PC-3 (cell line): ENCODE results near the gene FANCG. TPM values are rescaled to one million over a fixed set of nuclear protein-coding genes. Genes with fewer than 3 reads are reported as not detected.

Experiments used
- ATAC-seq: fragments of 200-7000 bp; cut with Tn5 transposase; 2 replicates; pipeline ENCODE4 v1.9.1; 2020; ENCODE audit warnings: mild to moderate bottlenecking, moderate library complexity
- BruUV-seq: library from RNA; stranded (reverse); fragments of 400-500 nt; replicated peaks from 2 replicates; lab custom pipeline; 2021; lab: Mats Ljungman, UMichigan
- CTCF ChIA-PET: fragments of 300-600 bp; sonication (Branson Sonifier 250); formaldehyde crosslinking; loops from one replicate; lab custom pipeline; 2022; ENCODE audit warnings: antibody characterized with exemption; lab: Charles Lee
- POLR2A ChIA-PET: fragments of 300-600 bp; sonication (Branson Sonifier 250); formaldehyde crosslinking; loops from one replicate; lab custom pipeline; 2022; ENCODE audit warnings: antibody characterized with exemption; ENCODE audit not compliant: unreplicated experiment; lab: Charles Lee
- DNase-seq: peaks from one replicate; pipeline ENCODE4 v3.0.0-alpha.2; 2015
- H2AFZ ChIP-seq: fragments of 300-600 bp; sonication (generic); 2 replicates; pipeline ENCODE4 v1.6.0; 2016; ENCODE audit warnings: antibody characterized with exemption, low read length
- H3F3A ChIP-seq: fragments of 300-600 bp; sonication (generic); one replicate; pipeline ENCODE4 v1.6.0; 2017; ENCODE audit warnings: antibody characterized with exemption, low read length, control low read depth, mild to moderate bottlenecking; ENCODE audit not compliant: unreplicated experiment
- H3K27ac ChIP-seq: fragments of 300-600 bp; sonication (generic); 2 replicates; pipeline ENCODE4 v1.5.1; 2016; ENCODE audit warnings: mild to moderate bottlenecking, low read length
- H3K27me3 ChIP-seq: fragments of 300-600 bp; sonication (generic); 2 replicates; pipeline ENCODE4 v1.6.1; 2016; ENCODE audit warnings: low read length, mixed read lengths
- H3K36me3 ChIP-seq: fragments of 300-600 bp; sonication (generic); 2 replicates; pipeline ENCODE4 v1.6.1; 2016; ENCODE audit warnings: low read depth, mixed run types, low read length, mixed read lengths
- H3K4me1 ChIP-seq: fragments of 300-600 bp; sonication (generic); 2 replicates; pipeline ENCODE4 v1.5.1; 2016; ENCODE audit warnings: low read length; ENCODE audit not compliant: insufficient read depth
- H3K4me2 ChIP-seq: fragments of 300-600 bp; sonication (generic); 2 replicates; pipeline ENCODE4 v1.6.0; 2016; ENCODE audit warnings: low read length
- H3K4me3 ChIP-seq: fragments of 300-600 bp; sonication (generic); 2 replicates; pipeline ENCODE4 v1.5.1; 2016; ENCODE audit warnings: mild to moderate bottlenecking, low read length, mixed read lengths
- H3K79me2 ChIP-seq: fragments of 300-600 bp; sonication (generic); 2 replicates; pipeline ENCODE4 v1.6.1; 2017; ENCODE audit warnings: low read length, mixed read lengths
- H3K9ac ChIP-seq: fragments of 300-600 bp; sonication (generic); 2 replicates; pipeline ENCODE4 v1.6.0; 2016; ENCODE audit warnings: mild to moderate bottlenecking, low read length
- H3K9me2 ChIP-seq: fragments of 300-600 bp; sonication (generic); replicated peaks from 2 replicates; pipeline ENCODE4 v1.6.1; 2016; ENCODE audit warnings: mixed run types, low read length, mixed read lengths
- H3K9me3 ChIP-seq: fragments of 300-600 bp; sonication (generic); 2 replicates; pipeline ENCODE4 v1.6.1; 2016; ENCODE audit warnings: low read length, mixed read lengths
- H4K20me1 ChIP-seq: fragments of 300-600 bp; sonication (generic); 2 replicates; pipeline ENCODE4 v1.6.1; 2016; ENCODE audit warnings: low read length, mixed read lengths
- EZH2 ChIP-seq: fragments of 300-600 bp; sonication (generic); IDR thresholded peaks from one replicate; pipeline ENCODE4 v1.6.1; 2017; ENCODE audit warnings: antibody characterized with exemption, mild to moderate bottlenecking, low read length; ENCODE audit not compliant: unreplicated experiment
- EZH2phosphoT487 ChIP-seq: fragments of 300-600 bp; sonication (generic); IDR thresholded peaks from 2 replicates; pipeline ENCODE4 v1.6.1; 2018; ENCODE audit warnings: mild to moderate bottlenecking, antibody characterized with exemption, low read length, borderline replicate concordance
- intact Hi-C: fragments of 100-400 bp; cut with micrococcal nuclease; formaldehyde crosslinking; loops from 2 replicates; pipeline ENCODE4 v1.9.0; 2023
- total RNA-seq: library from RNA; depleted of rRNA; stranded (reverse); fragments of >200 nt; gene quantifications from 2 replicates; pipeline ENCODE4 v1.2.3, GENCODE V29; 2014
- TF ChIP-seq, protein P1 (sequence below): fragments of 300-600 bp; sonication (generic); conservative IDR thresholded peaks from 2 replicates; pipeline ENCODE4 v1.5.1; 2017; ENCODE audit warnings: antibody characterized with exemption, low read depth, mild to moderate bottlenecking, low read length

Gene FANCG
- total RNA-seq, 1 experiment from 2014 or later, result 32.6 TPM

DNA sequence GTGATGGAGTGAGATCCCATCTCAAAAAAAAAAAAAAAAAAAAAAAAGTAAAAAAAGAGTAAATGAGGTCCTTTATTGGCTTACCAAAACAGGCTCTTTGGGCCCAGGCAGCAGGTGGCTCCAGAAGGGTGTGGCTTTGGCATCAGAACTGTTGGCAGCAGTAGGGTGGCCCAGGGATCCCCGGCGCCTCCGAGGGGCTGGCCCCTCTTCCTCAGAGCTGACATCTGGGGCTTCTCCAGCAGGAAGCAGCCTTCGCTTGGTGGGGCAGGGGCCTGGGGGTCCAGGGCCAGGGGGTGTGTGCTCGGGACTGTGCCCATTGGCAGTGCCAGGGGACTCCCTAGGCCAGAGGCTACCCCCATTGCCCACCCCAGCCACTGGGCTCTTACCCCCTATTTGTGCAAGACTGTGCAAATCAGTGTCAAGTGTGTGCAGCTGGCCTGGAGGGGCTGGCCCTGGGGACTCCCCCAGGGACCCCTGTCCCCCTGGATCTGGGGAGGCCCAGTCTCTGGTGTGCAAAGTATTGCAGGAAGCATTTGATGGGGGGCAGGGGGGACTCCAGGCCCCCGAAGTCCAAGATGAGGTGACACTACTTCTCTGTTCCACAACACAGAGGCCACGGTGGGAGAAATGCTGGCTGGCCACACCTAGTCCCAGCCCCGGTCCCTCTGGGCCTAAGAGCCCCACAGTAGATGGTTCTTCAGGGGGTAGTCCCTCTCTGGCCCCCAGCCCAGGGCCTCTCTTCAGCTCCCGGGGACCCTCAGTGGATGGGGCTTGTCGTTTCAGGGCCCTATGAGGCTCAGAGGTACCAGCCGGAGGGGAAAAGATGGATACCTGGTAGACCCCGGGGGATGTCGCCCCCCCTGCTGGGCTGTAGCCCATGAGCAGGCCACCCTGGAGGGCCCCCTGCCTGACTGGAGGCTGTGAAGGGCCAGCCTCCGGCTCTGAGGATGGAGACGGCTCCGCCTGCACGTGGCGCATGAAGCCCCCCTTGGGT, 27.9 kb upstream of the FANCG start:
- DNase-seq (no peak), ATAC-seq (no peak)
- H3K9me3 ChIP-seq, result no peaks in the 10 kb centered on the region
- H3K27ac ChIP-seq, result no peak overlapping the region
- no peak overlapping the region for H3K9ac ChIP-seq
- no peaks in the 10 kb centered on the region for H4K20me1 ChIP-seq
- H3K27me3 ChIP-seq, result no peaks in the 10 kb centered on the region
- no peaks in the 10 kb centered on the region for H3F3A ChIP-seq
- no peak overlapping the region for H3K4me2 ChIP-seq
- CTCF ChIA-PET, result no interaction called here
- POLR2A ChIA-PET, result interaction anchor here (0.5 kb wide), 1 partner anchor 336 kb away, joined by 4 read pairs; no protein-coding TSS in a partner anchor
- no TSS peak for BruUV-seq
- peaks cover 3% of the 10 kb centered on the region for H3K79me2 ChIP-seq
- TF ChIP-seq, protein P1, sequence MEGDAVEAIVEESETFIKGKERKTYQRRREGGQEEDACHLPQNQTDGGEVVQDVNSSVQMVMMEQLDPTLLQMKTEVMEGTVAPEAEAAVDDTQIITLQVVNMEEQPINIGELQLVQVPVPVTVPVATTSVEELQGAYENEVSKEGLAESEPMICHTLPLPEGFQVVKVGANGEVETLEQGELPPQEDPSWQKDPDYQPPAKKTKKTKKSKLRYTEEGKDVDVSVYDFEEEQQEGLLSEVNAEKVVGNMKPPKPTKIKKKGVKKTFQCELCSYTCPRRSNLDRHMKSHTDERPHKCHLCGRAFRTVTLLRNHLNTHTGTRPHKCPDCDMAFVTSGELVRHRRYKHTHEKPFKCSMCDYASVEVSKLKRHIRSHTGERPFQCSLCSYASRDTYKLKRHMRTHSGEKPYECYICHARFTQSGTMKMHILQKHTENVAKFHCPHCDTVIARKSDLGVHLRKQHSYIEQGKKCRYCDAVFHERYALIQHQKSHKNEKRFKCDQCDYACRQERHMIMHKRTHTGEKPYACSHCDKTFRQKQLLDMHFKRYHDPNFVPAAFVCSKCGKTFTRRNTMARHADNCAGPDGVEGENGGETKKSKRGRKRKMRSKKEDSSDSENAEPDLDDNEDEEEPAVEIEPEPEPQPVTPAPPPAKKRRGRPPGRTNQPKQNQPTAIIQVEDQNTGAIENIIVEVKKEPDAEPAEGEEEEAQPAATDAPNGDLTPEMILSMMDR, result no peak
- TF ChIP-seq EZH2 (no peak), EZH2phosphoT487 (no peak)
- peaks cover 27% of the 10 kb centered on the region for H3K4me1 ChIP-seq
- H2AFZ ChIP-seq, result no peak overlapping the region
- intact Hi-C loops, result no loop called here
- no peaks in the 10 kb centered on the region for H3K36me3 ChIP-seq
- H3K9me2 ChIP-seq, result no peaks in the 10 kb centered on the region
- no peak overlapping the region for H3K4me3 ChIP-seq

DNA sequence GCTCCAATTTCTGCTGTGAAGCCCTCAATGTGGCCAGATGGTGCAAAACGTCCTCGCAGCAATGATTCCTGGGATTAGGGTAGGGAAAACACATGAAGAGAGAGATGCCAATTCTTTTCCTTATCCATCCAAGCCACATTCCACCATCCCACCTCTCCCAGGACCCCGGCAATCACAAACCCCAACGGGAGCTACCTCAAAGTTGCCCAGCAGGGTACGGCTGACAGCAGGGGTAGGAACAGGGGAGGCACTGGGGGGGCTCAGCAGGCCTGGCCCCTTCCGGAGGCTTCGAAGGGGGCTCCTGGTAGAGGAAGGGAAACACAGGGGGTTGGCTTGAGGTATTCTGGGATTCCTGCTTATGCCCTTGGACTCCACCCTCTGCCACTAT, 26.6 kb upstream of the FANCG start:
- BruUV-seq, result no TSS peak
- no peak overlapping the region for H3K4me2 ChIP-seq
- no peak for ATAC-seq
- H3F3A ChIP-seq, result no peaks in the 10 kb centered on the region
- H3K27me3 ChIP-seq, result no peaks in the 10 kb centered on the region
- H3K9me2 ChIP-seq, result no peaks in the 10 kb centered on the region
- DNase-seq, result no peak
- no peak overlapping the region for H3K9ac ChIP-seq
- H4K20me1 ChIP-seq, result no peaks in the 10 kb centered on the region
- no peak overlapping the region for H2AFZ ChIP-seq
- H3K4me1 ChIP-seq, result peaks cover 28% of the 10 kb centered on the region
- TF ChIP-seq, protein P1, result no peak
- no peak for TF ChIP-seq EZH2
- no peak for TF ChIP-seq EZH2phosphoT487
- intact Hi-C loops, result no loop called here
- ChIA-PET POLR2A (no interaction called here), CTCF (no interaction called here)
- H3K36me3 ChIP-seq, result no peaks in the 10 kb centered on the region
- peaks cover 16% of the 10 kb centered on the region for H3K79me2 ChIP-seq
- H3K4me3 ChIP-seq, result no peak overlapping the region
- H3K27ac ChIP-seq, result no peak overlapping the region
- no peaks in the 10 kb centered on the region for H3K9me3 ChIP-seq
